H9 (cell line): Measurements from ENCODE around the gene ATG7. TPM values are rescaled to one million over a fixed set of nuclear protein-coding genes. Genes with fewer than 3 reads are reported as not detected.

ENCODE experiments used
- DNase-seq: peaks from one replicate; pipeline ENCODE4 v3.0.0-alpha.2; 2017
- H2AFZ ChIP-seq: one replicate; pipeline ENCODE4 v1.6.1; 2013; ENCODE audit warnings: mild to moderate bottlenecking, low read length, control low read depth, moderate library complexity
- H2AK5ac ChIP-seq: 2 replicates; pipeline ENCODE4 v1.6.1; 2013; ENCODE audit warnings: low read length, control low read depth, mixed read lengths; ENCODE audit not compliant: insufficient read length
- H2BK120ac ChIP-seq: one replicate; pipeline ENCODE4 v1.6.1; 2013; ENCODE audit warnings: low read depth, mild to moderate bottlenecking, low read length, control low read depth, inconsistent platforms; ENCODE audit not compliant: poor library complexity, severe bottlenecking
- H2BK12ac ChIP-seq: 2 replicates; pipeline ENCODE4 v1.6.1; 2013; ENCODE audit warnings: low read length, control low read depth, mixed read lengths, low read depth; ENCODE audit not compliant: insufficient read length
- H2BK15ac ChIP-seq: 2 replicates; pipeline ENCODE4 v1.6.1; 2013; ENCODE audit warnings: low read depth, low read length, control low read depth
- H2BK20ac ChIP-seq: one replicate; pipeline ENCODE4 v1.6.1; 2013; ENCODE audit warnings: low read depth, mild to moderate bottlenecking, low read length, control low read depth, inconsistent platforms; ENCODE audit not compliant: poor library complexity, severe bottlenecking
- H2BK5ac ChIP-seq: 2 replicates; pipeline ENCODE4 v1.6.1; 2013; ENCODE audit warnings: low read length, control low read depth, mixed read lengths; ENCODE audit not compliant: insufficient read length
- H3K14ac ChIP-seq: 2 replicates; pipeline ENCODE4 v1.6.1; 2013; ENCODE audit warnings: low read length, control low read depth; ENCODE audit not compliant: insufficient read depth
- H3K18ac ChIP-seq: 2 replicates; pipeline ENCODE4 v1.6.1; 2013; ENCODE audit warnings: low read depth, mild to moderate bottlenecking, mixed read lengths, low read length, control low read depth; ENCODE audit not compliant: insufficient read length
- H3K23ac ChIP-seq: 2 replicates; pipeline ENCODE4 v1.6.1; 2013; ENCODE audit warnings: low read length, control low read depth, mixed read lengths, low read depth; ENCODE audit not compliant: insufficient read length
- H3K23me2 ChIP-seq: 2 replicates; pipeline ENCODE4 v1.6.1; 2013; ENCODE audit warnings: low read depth, mild to moderate bottlenecking, mixed read lengths, low read length, control low read depth; ENCODE audit not compliant: insufficient read length, poor library complexity, severe bottlenecking
- H3K27ac ChIP-seq: 2 replicates; pipeline ENCODE4 v1.5.1; 2013; ENCODE audit warnings: low read length, control low read depth, mixed read lengths, low read depth; ENCODE audit not compliant: insufficient read length
- H3K27me3 ChIP-seq: 2 replicates; pipeline ENCODE4 v1.6.1; 2013; ENCODE audit warnings: low read length, control low read depth, inconsistent platforms; ENCODE audit not compliant: insufficient read depth
- H3K4ac ChIP-seq: 2 replicates; pipeline ENCODE4 v1.6.1; 2013; ENCODE audit warnings: low read depth, mild to moderate bottlenecking, control low read depth, inconsistent platforms, low read length, moderate library complexity
- H3K4me1 ChIP-seq: 2 replicates; pipeline ENCODE4 v1.6.1; 2013; ENCODE audit warnings: low read length, control low read depth, inconsistent platforms; ENCODE audit not compliant: insufficient read depth
- H3K4me2 ChIP-seq: 2 replicates; pipeline ENCODE4 v1.6.1; 2013; ENCODE audit warnings: low read length, control low read depth, mixed read lengths; ENCODE audit not compliant: insufficient read length, insufficient read depth
- H3K56ac ChIP-seq: 2 replicates; pipeline ENCODE4 v1.6.1; 2013; ENCODE audit warnings: low read depth, mild to moderate bottlenecking, mixed read lengths, low read length, control low read depth; ENCODE audit not compliant: insufficient read length
- H3K79me1 ChIP-seq: 2 replicates; pipeline ENCODE4 v1.6.1; 2013; ENCODE audit warnings: low read depth, mild to moderate bottlenecking, moderate library complexity, low read length, control low read depth, inconsistent platforms; ENCODE audit not compliant: insufficient read depth, poor library complexity, severe bottlenecking
- H3K79me2 ChIP-seq: 2 replicates; pipeline ENCODE4 v1.6.1; 2013; ENCODE audit warnings: low read length, control low read depth, inconsistent platforms; ENCODE audit not compliant: insufficient read depth
- H3K9ac ChIP-seq: 2 replicates; pipeline ENCODE4 v1.6.1; 2013; ENCODE audit warnings: low read length, control low read depth, mixed read lengths; ENCODE audit not compliant: insufficient read length; ENCODE audit errors: extremely low read depth
- H3K9me3 ChIP-seq: one replicate; pipeline ENCODE4 v1.6.1; 2013; ENCODE audit warnings: low read depth, low read length, inconsistent platforms; ENCODE audit not compliant: control insufficient read depth
- H3T11ph ChIP-seq: one replicate; pipeline ENCODE4 v1.6.1; 2013; ENCODE audit warnings: mild to moderate bottlenecking, low read length, control low read depth, inconsistent platforms
- H4K20me1 ChIP-seq: one replicate; pipeline ENCODE4 v1.6.1; 2013; ENCODE audit not compliant: control insufficient read depth, insufficient read length, insufficient read depth
- H4K5ac ChIP-seq: 2 replicates; pipeline ENCODE4 v1.6.1; 2013; ENCODE audit warnings: low read depth, mild to moderate bottlenecking, mixed read lengths, low read length, control low read depth; ENCODE audit not compliant: insufficient read length
- H4K8ac ChIP-seq: replicated peaks from 2 replicates; pipeline ENCODE4 v1.6.1; 2013; ENCODE audit warnings: low read length, control low read depth, mixed read lengths, low read depth; ENCODE audit not compliant: insufficient read length
- H4K91ac ChIP-seq: 2 replicates; pipeline ENCODE4 v1.6.1; 2013; ENCODE audit warnings: low read depth, mild to moderate bottlenecking, moderate library complexity, mixed read lengths, low read length, control low read depth; ENCODE audit not compliant: insufficient read length
- H3K27ac Mint-ChIP-seq, 3 experiments: 2 replicates in 2 of 3; 3 replicates in 1 of 3; pipeline ENCODE4 v1.8.0; 2020 to 2021; ENCODE audit warnings: mixed read lengths in 3 of 3, mild to moderate bottlenecking in 1 of 3, moderate library complexity in 1 of 3
- H3K27me3 Mint-ChIP-seq: 2 replicates; pipeline ENCODE4 v1.8.0; 2021; ENCODE audit warnings: low read depth, mild to moderate bottlenecking, moderate library complexity, mixed read lengths
- H3K36me3 Mint-ChIP-seq, 3 experiments: 2 replicates in 2 of 3; 3 replicates in 1 of 3; pipeline ENCODE4 v1.8.0; 2020 to 2021; ENCODE audit warnings: low read depth in 3 of 3, mixed read lengths in 3 of 3; ENCODE audit not compliant: insufficient read depth in 1 of 3
- H3K4me1 Mint-ChIP-seq, 2 experiments: 2 replicates each; pipeline ENCODE4 v1.8.0; 2020; ENCODE audit warnings: mixed read lengths in 2 of 2
- H3K4me3 Mint-ChIP-seq, 2 experiments: 2 replicates in 1 of 2; 3 replicates in 1 of 2; pipeline ENCODE4 v1.8.0; 2020 to 2021; ENCODE audit warnings: mild to moderate bottlenecking in 2 of 2, mixed read lengths in 2 of 2, moderate library complexity in 1 of 2
- H3K9me3 Mint-ChIP-seq, 2 experiments: 2 replicates in 1 of 2; 3 replicates in 1 of 2; pipeline ENCODE4 v1.8.0; 2020; ENCODE audit warnings: mild to moderate bottlenecking in 2 of 2, mixed read lengths in 2 of 2, moderate library complexity in 1 of 2
- WGBS: extraction: QIAGEN DNeasy Blood & Tissue Kit; methylation state at CpG from one replicate; pipeline ENCODE4 v1.1.7; 2013; ENCODE audit warnings: missing lambda C conversion rate, low lambda C conversion rate, mixed read lengths; ENCODE audit not compliant: insufficient read length; ENCODE audit errors: extremely low coverage; 5-methylcytosine and 5-hydroxymethylcytosine counted together
- total RNA-seq: library from RNA; stranded (reverse); gene quantifications from 2 replicates; pipeline ENCODE4 v1.2.1, GENCODE V29; 2021
- TF ChIP-seq, protein P1 (sequence below): fragments of 200-600 bp; sonication (generic); conservative IDR thresholded peaks from 3 replicates; pipeline ENCODE4 v1.8.0; 2021; ENCODE audit warnings: antibody characterized with exemption, mild to moderate bottlenecking

Gene ATG7
- total RNA-seq, 1 experiment from 2014 or later = 17.9 TPM

DNA sequence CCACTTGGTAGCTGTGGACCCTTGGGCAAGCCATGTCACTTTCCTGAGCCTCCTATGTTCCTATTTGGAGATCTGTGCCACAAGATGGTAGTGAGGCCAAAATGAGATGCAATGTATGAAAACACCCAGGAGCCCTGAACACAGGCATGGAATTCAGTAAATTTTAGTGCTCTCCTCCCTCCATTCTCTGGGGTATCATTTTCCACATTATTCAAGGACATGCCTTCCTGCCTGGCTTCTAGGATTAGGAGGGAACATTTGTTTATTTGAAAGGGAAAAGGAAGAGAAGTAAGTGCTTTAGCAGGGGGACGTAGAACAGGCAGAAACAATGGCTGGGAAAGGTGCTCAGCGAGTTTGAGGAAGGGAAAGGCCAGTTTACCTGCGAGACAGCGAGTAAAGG lies 98.8 kb downstream of the ATG7 start:
- Histone ChIP-seq H3K27me3 (no peaks in the 10 kb centered on the region), H3K23ac (no peak overlapping the region), H3K4me2 (no peak overlapping the region), H2BK20ac (no peak overlapping the region), H4K20me1 (no peaks in the 10 kb centered on the region), H3K79me2 (no peaks in the 10 kb centered on the region), H3K14ac (no peak overlapping the region), H3K79me1 (no peaks in the 10 kb centered on the region), H3K18ac (no peak overlapping the region), H2AK5ac (no peak overlapping the region), H3K56ac (no peak overlapping the region), H2BK12ac (no peak overlapping the region), H4K91ac (no peak overlapping the region), H4K8ac (no peak overlapping the region), H2BK120ac (no peak overlapping the region), H3K23me2 (no peaks in the 10 kb centered on the region), H3K9ac (no peak overlapping the region), H4K5ac (no peak overlapping the region), H2BK15ac (no peak overlapping the region), H3K9me3 (no peaks in the 10 kb centered on the region), H2AFZ (no peak overlapping the region), H3K4ac (no peak overlapping the region), H2BK5ac (no peak overlapping the region), H3T11ph (no peak overlapping the region), H3K27ac (no peak overlapping the region), H3K4me1 (no peaks in the 10 kb centered on the region)
- H3K4me3 Mint-ChIP-seq = no peak overlapping the region
- H3K4me1 Mint-ChIP-seq = peaks cover 12 to 22% of the 10 kb centered on the region in 2 experiments
- H3K36me3 Mint-ChIP-seq = peaks cover 0 to 3% (median 0%) of the 10 kb centered on the region in 3 experiments; a peak in 1 of 7 replicates
- H3K27ac Mint-ChIP-seq = peak overlapping the region in 2 of 3 experiments; percentile 41 to 64; a peak in 4 of 7 replicates
- TF ChIP-seq, protein P1, sequence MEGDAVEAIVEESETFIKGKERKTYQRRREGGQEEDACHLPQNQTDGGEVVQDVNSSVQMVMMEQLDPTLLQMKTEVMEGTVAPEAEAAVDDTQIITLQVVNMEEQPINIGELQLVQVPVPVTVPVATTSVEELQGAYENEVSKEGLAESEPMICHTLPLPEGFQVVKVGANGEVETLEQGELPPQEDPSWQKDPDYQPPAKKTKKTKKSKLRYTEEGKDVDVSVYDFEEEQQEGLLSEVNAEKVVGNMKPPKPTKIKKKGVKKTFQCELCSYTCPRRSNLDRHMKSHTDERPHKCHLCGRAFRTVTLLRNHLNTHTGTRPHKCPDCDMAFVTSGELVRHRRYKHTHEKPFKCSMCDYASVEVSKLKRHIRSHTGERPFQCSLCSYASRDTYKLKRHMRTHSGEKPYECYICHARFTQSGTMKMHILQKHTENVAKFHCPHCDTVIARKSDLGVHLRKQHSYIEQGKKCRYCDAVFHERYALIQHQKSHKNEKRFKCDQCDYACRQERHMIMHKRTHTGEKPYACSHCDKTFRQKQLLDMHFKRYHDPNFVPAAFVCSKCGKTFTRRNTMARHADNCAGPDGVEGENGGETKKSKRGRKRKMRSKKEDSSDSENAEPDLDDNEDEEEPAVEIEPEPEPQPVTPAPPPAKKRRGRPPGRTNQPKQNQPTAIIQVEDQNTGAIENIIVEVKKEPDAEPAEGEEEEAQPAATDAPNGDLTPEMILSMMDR = no peak
- no peaks in the 10 kb centered on the region for H3K27me3 Mint-ChIP-seq
- DNase-seq = no peak
- H3K9me3 Mint-ChIP-seq = no peaks in the 10 kb centered on the region
- WGBS = no CpG with 5 or more reads among the region's 4 CpGs
